Thyroid gland (tissue), 4 donors: ENCODE data around the gene MAN2B1. TPM values are rescaled to one million over a fixed set of nuclear protein-coding genes. Genes with fewer than 3 reads are reported as not detected.
"Not testable (repeated sequence)": the region's sequence is repeated elsewhere in the genome, so short reads cannot be mapped to it uniquely, and the experiment has no call there.

Experiments used
- DNase-seq, 2 donors: peaks; one replicate each; pipeline ENCODE4 v3.0.0-alpha.2; 2019
- H3K27ac ChIP-seq, 3 donors: fragments of 200-600 bp; sonication (generic); 1 replicate in 2 of 3; 2 replicates in 1 of 3; pipeline ENCODE4 v1.5.1; 2016 to 2019; ENCODE audit warnings: mild to moderate bottlenecking in 1 of 3, moderate library complexity in 1 of 3
- H3K27me3 ChIP-seq: fragments of 200-600 bp; sonication (generic); one replicate; pipeline ENCODE4 v1.5.1; 2019
- H3K36me3 ChIP-seq, 2 donors: fragments of 200-600 bp; sonication (generic); one replicate each; pipeline ENCODE4 v1.5.1; 2016 to 2019
- H3K4me1 ChIP-seq, 2 donors: fragments of 200-600 bp; sonication (generic); one replicate each; pipeline ENCODE4 v1.5.1; 2017 to 2019
- H3K4me3 ChIP-seq, 3 donors: fragments of 200-600 bp; sonication (generic); replicated peaks in 1 of 3; 1 replicate in 2 of 3; 2 replicates in 1 of 3; pipeline ENCODE4 v1.5.1; 2016; ENCODE audit warnings: mild to moderate bottlenecking in 1 of 3
- H3K9me3 ChIP-seq: fragments of 200-600 bp; sonication (generic); one replicate; pipeline ENCODE4 v1.5.1; 2017
- POLR2A ChIP-seq, 2 donors: fragments of 450-650 bp; IDR thresholded peaks; one replicate each; pipeline ENCODE4 v1.6.1; 2017; ENCODE audit warnings: antibody characterized with exemption in 2 of 2, mild to moderate bottlenecking in 2 of 2, moderate library complexity in 1 of 2
- WGBS, 2 donors: methylation state at CpG; one replicate each; pipeline ENCODE4 v1.1.5; 2017; 5-methylcytosine and 5-hydroxymethylcytosine counted together
- intact Hi-C: fragments of 100-400 bp; cut with DNase I; formaldehyde crosslinking; loops from one replicate; pipeline ENCODE4 v1.15.1; 2023
- total RNA-seq, 4 donors: library from RNA; depleted of rRNA; stranded (reverse); fragments of >200 nt; gene quantifications; one replicate each; pipeline ENCODE4 v1.2.3, GENCODE V29; 2016
- TF ChIP-seq, protein P1 (sequence below), 6 experiments: fragments of 200-600 bp in 3 of 6; fragments of 450-650 bp in 3 of 6; sonication (generic) in 3 of 6; IDR thresholded peaks; one replicate each; pipeline ENCODE4 v1.5.1; 2016 to 2019; ENCODE audit warnings: antibody characterized with exemption in 6 of 6, mild to moderate bottlenecking in 2 of 6, inconsistent platforms in 1 of 6, moderate library complexity in 1 of 6

MAN2B1 gene
- total RNA-seq, 4 donors from 2014 or later, result 38.0 to 106 (median 82.5) TPM

DNA sequence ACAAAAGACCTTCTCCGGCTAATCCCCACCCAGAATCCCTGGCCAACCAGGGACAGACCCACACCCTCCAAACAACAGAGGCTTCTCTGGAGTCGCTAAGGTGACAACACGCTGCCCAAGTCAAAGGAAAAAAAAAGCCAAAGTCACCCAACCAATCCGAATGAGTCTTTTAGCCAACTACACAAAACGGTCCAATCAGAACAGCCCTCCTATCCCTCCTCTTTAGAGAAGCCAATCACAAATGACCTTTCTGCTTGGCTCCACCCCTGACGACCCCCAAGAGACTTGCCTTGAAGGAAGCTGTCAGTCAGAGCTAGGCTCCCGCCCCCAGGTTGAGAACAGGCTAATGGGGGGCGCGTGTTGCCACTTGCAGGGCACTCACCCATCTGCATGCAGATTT, 36.5 kb upstream of the MAN2B1 start:
- Histone ChIP-seq H3K27me3 (no peaks in the 10 kb centered on the region), H3K9me3 (no peaks in the 10 kb centered on the region), H3K36me3 (peaks cover 64 to 71% of the 10 kb centered on the region in 2 donors), H3K4me1 (no peaks in the 10 kb centered on the region), H3K4me3 (no peak overlapping the region), H3K27ac (no peak overlapping the region)
- intact Hi-C loops, result no loop called here
- no peak for DNase-seq
- WGBS, 2 donors, result 65 to 71% methylated on average over 6 to 9 of the region's 9 CpGs
- no peak for TF ChIP-seq POLR2A (IDR thresholded peaks at IDR 0.05)
- TF ChIP-seq, protein P1, sequence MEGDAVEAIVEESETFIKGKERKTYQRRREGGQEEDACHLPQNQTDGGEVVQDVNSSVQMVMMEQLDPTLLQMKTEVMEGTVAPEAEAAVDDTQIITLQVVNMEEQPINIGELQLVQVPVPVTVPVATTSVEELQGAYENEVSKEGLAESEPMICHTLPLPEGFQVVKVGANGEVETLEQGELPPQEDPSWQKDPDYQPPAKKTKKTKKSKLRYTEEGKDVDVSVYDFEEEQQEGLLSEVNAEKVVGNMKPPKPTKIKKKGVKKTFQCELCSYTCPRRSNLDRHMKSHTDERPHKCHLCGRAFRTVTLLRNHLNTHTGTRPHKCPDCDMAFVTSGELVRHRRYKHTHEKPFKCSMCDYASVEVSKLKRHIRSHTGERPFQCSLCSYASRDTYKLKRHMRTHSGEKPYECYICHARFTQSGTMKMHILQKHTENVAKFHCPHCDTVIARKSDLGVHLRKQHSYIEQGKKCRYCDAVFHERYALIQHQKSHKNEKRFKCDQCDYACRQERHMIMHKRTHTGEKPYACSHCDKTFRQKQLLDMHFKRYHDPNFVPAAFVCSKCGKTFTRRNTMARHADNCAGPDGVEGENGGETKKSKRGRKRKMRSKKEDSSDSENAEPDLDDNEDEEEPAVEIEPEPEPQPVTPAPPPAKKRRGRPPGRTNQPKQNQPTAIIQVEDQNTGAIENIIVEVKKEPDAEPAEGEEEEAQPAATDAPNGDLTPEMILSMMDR (IDR thresholded peaks at IDR 0.05), result no peak

DNA sequence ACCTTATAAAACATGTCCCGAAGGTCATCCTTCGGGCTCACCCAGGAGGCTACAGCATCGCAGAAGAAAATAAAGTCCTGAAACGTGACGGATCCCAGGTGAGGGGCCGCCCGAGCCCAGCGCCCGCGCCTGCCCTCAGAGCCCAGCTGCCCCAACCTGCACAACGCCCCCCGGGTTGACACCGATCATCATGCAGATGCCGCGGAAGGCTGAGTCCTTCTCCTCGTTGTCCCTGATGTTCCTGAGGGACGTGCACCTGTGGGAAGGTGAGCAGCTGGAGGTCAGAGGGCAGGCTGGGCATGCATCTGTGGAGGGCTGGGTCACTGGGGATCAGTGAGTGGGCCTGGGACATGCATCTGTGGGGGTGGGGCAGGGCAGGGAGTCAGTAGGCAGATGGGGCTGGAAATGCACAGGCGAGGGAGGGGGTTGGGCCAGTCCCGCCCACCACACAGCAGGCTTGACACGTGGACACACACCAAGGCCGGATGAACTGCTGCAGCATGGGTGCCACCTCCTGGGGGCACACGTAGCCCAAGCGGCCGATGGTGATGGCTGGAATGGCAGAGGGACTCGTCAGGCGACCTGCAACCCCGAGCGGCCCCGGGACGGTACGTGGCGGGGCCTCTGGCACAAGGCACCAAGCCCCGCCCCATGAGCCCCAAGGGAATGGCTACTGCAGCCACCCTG, 35.2 kb upstream of the MAN2B1 start:
- peaks cover 0 to 4% of the 10 kb centered on the region in 2 donors for H3K4me1 ChIP-seq
- peaks cover 58 to 63% of the 10 kb centered on the region in 2 donors for H3K36me3 ChIP-seq
- no peaks in the 10 kb centered on the region for H3K27me3 ChIP-seq
- DNase-seq, result no peak
- 93 to 94% methylated on average over 25 to 31 of the region's 33 CpGs for WGBS, 2 donors
- no peak overlapping the region for H3K4me3 ChIP-seq
- H3K27ac ChIP-seq, result no peak overlapping the region
- no peaks in the 10 kb centered on the region for H3K9me3 ChIP-seq
- TF ChIP-seq POLR2A (IDR thresholded peaks at IDR 0.05), result no peak
- TF ChIP-seq, protein P1 (IDR thresholded peaks at IDR 0.05), result no peak
- intact Hi-C loops, result no loop called here

DNA sequence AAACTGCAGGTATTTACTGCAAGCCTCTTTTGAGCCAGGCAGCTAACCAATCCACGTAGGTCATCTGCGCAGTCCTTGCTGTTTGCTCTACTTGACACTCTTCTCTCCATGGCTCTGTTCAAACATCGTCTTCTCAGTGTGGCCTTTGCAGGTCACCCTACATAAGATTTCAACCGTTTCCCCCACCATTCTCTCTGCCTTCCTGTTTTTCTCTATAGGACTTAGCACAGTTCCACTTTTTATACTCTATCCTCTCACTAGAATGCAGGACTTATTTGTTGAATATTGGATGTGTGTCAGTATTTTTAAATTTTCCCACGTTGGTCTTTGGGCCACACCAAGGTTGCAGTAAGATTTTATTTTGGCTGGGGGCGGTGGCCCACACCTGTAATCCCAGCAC, 31.6 kb upstream of the MAN2B1 start:
- no peak for DNase-seq
- Histone ChIP-seq H3K4me1 (peaks cover 8 to 16% of the 10 kb centered on the region in 2 donors), H3K36me3 (peaks cover 24 to 29% of the 10 kb centered on the region in 2 donors), H3K4me3 (no peak overlapping the region), H3K27ac (no peak overlapping the region), H3K27me3 (no peaks in the 10 kb centered on the region), H3K9me3 (no peaks in the 10 kb centered on the region)
- TF ChIP-seq POLR2A (IDR thresholded peaks at IDR 0.05), result no peak
- TF ChIP-seq, protein P1 (IDR thresholded peaks at IDR 0.05), result no peak
- 83 to 85% methylated on average over 6 of the region's 6 CpGs for WGBS, 2 donors
- intact Hi-C loops, result no loop called here

DNA sequence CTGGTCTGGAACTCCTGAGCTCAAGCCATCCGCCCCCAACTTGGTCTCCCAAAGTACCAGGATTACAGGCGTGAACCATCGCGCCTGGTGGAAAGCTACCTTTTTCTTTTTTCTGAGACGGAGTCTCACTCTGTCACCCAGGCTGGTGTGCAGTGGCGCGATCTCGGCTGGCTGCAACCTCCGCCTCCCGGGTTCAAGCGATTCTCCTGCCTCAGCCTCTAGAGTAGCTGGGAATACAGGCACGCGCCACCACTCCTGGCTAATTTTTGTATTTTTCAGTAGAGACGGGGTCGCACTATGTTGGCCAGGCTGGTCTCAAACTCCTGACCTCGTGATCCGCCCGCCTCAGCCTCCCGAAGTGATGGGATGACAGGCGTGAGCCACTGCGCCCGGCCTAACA, 30.9 kb upstream of the MAN2B1 start:
- Histone ChIP-seq H3K4me1 (peaks cover 8 to 16% of the 10 kb centered on the region in 2 donors), H3K36me3 (peaks cover 17 to 22% of the 10 kb centered on the region in 2 donors)
- H3K27me3 ChIP-seq, intact Hi-C loops, DNase-seq, H3K9me3 ChIP-seq, H3K4me3 ChIP-seq, H3K27ac ChIP-seq: not testable (repeated sequence)
- WGBS, 2 donors, result 94 to 95% methylated on average over 22 of the region's 22 CpGs

DNA sequence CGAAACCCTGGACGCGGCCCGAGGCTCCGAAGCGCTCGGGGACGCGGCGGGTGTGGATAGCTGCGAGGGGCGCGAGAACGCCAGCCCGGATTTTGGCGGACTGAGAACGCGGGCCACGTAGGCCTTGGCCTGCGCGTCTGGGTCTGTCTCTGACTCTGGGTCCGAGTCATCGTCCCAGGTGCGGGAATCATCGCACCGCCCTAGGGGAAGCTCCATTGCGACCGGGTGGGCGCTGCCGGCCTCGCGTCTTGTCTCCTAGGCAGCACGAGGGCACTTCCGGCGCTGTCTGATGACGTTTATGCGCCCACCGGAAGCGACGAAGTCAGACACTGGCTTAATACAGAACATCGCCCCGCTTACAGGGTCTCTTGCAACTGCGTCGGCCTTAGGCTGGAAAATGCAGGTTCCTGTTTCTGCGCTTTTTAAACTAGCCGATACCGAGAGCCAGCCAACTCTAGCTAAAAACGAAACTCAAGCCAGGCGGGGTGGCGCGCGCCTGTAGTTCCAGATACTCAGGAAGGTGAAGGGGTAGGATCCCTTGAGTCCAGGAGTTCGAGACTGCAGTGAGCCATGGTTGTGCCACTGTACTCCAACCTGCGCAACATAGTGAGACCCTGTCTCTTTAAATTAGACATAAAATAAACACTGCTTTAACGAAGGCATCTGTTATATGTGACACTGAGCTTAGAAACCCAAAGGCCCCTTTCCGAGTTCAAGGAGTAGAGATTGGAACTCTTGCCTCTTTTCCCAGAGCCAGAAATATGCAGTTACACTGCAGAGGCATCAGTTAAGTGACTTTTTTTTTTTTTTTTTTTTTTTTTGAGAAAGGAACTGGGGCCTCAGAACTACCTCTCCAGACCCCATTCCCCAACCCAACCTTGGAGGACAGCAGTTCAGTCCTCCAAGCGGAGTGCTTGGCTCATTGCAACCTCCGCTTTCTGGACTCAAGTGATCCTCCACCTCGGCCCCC, 30.1 kb upstream of the MAN2B1 start, which contains the start of gene FBXW9:
FBXW9 (minus strand) TSS at position 266 of the 970 bp plus-strand sequence; CDS start at position 216, 50 bp downstream.
- intact Hi-C loops, result no loop called here
- Histone ChIP-seq H3K27ac (peak within 1 kb of the TSS; percentile 56 to 78 (median 65)), H3K9me3 (no peaks in the 10 kb centered on the region), H3K4me1 (peaks cover 8 to 16% of the 10 kb centered on the region in 2 donors), H3K36me3 (peaks cover 10 to 14% of the 10 kb centered on the region in 2 donors), H3K27me3 (no peaks in the 10 kb centered on the region), H3K4me3 (peak within 1 kb of the TSS; percentile 86 to 90 (median 87))
- peak in 1 of 2 donors; percentile 67 for TF ChIP-seq POLR2A (IDR thresholded peaks at IDR 0.05)
- TF ChIP-seq, protein P1 (IDR thresholded peaks at IDR 0.05), result peak in 1 of 6 experiments; percentile 7
- WGBS, 2 donors, result 17 to 21% methylated on average over 17 to 23 of the region's 59 CpGs
- peak; percentile 95 to 96 for DNase-seq
